NCI-H226 (cell line): ENCODE data around the gene SIRT5.

Experiments used
- DNase-seq: peaks from one replicate; pipeline ENCODE4 v3.0.0-alpha.2; 2015

SIRT5 gene

DNA sequence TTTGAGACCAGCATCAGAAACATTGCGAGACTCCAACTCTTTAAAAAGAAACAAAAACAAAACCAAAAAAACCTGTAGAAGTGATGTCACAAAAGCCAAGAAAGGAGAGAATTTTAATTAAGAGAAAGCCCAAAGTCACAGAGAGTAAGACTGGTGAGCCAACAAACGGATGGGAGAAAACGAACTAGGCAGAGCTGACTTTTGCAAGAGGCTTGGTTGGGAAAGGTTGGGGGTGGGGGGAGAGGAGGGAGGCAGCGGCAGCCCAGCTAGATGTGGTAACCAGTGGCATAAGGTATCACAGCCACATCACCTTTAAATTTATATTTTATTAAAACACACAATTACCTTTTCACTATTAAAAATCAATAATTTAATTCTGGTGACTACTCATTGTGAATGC is 64.2 kb downstream of the SIRT5 start:
- DNase-seq, result no peak

DNA sequence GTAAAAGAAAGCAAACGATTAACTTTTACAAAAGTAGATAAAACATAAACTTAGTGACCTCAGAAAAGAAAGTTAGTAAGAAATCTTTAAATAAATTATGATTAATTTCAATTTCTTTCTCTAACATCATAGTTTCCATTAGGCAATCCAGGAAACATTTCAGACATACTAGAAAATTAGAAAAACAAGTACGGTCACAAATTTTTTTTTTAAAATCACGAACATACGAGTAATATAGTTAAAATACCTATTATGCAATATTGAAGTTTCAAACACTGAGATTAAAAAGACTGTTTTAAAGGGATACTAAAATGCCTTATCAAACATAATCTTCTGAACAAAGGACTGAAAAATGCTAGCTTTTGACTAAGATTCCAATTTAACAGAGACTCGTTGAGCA is 66.9 kb downstream of the SIRT5 start:
- DNase-seq, result no peak

DNA sequence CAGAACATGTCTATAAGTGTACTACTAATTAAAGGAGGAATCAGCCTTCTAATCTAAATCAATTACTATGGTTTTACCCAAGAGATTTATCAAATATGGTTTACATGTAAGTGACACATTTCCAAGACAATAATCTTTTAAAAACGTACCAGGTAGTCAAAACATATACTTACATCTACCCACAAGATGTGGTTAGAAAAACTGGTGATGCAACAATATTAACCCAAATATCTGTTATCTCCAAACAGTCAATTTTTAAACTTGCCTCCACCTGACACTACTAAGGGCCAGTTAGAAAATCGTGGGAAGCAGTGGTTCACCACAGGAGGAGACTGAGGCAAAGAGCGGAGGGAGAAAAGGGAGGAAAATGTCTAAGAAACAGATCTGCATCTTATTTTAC is 68.7 kb downstream of the SIRT5 start:
- DNase-seq, result no peak

DNA sequence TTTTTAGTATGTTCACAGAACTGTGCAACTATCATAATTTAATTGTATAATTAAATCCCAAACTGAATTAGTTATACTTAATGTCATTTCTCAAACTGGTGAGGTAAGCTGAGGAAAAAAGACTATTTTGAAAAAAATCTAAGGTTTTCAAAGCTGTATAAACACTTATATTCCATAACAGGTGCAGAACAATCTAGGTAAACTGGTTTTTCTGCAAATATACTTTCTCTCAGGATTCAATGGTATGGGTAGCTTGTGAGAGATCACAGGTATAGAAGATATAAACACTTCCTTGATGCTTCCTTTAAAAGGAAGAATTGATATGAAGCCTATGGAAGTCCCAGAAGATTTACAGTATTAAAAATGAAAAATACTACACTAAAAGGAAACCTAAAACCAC is 74.4 kb downstream of the SIRT5 start:
- no peak for DNase-seq

DNA sequence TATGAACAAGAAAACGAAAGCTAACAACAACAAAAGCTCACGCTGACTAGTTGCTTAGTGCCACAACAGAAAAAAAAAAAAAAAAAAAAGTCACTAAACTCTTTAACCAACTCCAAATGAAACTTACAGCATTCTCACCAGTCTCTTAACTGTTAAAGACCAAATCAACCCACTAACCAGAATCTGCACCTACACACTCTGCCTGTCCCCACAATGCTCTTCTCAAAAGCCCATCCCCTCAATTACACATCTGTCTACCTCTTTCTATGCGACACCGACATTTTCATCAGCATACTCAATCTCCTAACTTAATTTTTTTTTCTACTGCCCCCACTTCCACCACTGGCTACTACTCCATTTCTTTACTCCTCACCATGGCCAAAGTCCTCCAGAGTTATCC is 75.0 kb downstream of the SIRT5 start:
- DNase-seq, result no peak

DNA sequence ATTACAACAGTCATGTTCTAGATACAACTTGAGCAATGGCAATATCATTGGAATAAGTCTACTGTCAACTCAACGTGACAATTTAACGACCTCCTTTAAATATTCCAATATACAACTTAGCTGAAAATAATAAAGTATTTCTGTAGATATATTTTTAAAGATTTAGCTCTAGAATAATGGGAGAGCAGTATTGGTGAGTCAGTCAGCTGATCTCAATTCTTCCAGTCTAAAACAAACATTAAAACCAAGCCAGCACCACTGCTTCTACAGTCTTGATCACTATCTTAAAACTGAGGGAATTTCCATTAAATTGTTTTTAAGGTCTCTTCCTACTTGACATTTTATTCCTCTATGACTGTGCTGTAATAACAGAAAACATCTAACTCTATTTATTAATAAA is 78.9 kb downstream of the SIRT5 start:
- no peak for DNase-seq

DNA sequence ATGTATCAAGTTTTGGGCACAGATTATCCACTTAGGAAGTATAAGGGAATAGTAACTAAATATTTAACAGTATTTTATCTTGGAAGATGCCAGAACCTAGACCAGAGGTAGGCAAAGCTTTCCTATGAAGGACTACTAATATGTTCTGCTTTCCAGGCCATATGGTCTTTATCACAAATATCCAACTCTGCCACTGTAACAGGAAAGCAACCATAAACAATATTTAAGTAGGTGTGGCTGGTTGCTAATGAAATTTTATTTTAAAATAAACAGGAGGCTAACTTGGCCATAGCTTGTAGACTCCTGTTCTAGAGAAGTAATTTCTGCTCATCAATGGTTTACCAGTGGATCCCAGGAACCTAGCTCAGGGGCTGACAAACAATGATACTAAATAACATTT is 80.1 kb downstream of the SIRT5 start:
- DNase-seq, result no peak

DNA sequence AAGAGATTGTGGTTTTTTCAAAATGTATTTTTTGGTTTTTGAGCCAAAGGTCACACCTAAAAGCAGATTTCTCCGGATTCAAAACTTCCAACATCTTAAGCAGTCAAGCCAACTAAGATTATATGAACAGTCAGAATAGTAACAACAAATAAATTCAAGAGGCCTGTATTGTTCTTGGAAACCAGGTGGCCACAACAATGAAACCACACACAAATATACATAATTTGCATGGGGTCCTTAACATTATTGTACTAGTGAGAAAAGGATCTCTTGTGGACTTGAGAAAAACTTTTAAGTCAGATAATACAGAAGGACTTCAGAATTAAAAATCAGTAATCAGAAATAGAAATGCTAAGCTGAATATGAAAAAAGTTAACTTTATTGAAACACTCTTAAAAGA is 81.3 kb downstream of the SIRT5 start:
- no peak for DNase-seq

DNA sequence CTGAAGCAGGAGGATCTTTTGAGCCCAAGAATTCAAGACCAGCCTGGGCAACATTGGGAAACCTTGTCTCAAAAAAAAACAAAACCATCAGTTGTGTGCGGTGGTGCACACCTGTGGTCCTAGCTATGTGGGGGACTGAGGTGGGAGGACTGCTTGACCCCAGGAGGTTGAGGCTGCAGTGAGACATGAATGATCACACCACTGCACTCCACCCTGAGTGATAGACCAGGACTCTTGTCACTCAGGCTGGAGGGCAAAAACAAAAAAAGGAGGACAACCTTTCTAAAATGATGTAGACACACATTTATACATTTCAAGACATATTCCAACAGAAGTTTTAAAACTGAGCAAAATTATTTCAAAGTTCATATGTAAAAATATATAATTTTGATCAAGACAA is 85.9 kb downstream of the SIRT5 start:
- no peak for DNase-seq

DNA sequence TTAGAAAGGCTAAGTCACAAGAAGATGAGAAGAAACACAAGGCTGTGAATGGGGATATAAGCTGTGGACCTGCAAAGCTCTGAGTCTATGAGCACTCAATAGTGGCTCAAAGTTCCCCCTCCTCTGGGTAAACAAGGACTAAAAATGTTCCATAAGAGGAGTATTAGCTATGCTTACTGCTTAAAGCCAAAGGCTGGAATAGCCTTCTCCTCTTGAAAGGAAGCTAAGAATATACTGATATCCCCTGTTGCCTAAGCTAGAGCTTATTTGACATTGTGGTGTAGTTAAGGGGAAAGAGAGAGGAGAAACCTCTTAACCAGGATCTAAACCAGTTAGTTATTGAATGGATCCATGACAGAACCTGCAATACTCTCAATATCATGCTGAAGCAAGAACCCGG is 86.5 kb downstream of the SIRT5 start:
- DNase-seq, result no peak

DNA sequence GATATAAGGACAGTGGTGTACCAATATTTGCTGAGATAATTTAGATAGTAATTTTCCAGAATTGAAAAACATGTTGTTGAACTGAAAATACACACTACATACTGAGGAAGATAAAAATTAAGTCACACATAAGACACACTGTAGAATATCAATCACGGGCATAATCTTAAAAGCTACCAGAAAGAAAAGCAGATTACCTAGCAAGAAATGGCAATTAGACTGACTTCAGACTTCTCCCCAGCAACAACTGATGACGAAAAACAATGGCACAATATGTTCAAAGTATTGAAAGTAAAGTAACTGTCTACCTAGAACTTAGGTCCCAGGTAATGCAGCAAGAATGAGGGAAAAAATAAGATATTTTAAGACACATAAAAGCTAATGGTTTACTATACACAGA is 87.2 kb downstream of the SIRT5 start:
- no peak for DNase-seq

DNA sequence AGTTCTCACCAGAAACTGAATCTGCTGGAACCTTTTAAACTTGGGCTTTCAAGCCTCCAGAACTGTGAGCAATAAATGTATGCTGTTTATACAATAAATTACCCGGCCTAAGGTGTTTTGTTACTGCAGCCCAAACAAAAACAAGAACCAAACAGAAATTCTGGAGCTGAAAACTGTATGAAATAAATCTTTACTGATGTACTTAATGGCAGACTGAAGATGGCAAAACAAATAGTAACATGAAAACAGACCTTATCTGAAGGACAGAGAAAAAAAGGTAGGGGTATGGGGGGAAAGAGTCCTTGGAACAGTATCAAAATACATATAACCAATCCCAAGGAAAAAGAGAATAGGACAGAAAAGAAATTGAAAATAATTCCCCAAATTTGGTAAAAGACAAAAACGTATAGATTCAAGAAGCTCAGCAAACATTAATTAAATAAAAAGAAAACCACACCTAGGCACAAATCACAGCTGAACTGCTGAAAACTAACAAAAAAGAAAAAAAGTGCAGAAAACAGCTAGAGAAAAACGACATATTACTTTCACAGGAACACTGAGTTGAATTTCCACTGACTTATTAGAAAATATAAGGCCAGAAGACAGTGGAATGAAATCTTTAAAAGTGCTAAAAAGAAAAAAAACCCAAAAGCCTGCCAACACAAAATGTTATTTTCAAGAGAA is 88.4 kb downstream of the SIRT5 start:
- no peak for DNase-seq

DNA sequence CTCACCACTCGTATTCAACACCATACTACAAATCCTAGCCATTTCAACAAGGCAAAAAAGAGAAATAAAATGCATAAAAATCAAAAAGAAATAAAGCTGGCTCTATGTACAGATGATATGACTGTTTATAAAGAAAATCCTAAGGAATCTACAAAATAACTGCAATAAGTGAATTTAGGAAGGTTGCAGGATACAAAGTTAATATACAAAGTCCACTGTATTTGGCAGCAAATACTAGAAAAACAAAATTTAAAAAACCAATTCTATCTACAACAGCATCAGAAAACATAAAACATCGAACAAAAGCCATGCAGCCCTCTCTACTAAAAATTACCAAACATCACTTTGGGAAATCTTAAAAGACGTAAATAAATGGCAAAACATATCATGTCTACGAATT is 89.6 kb downstream of the SIRT5 start:
- no peak for DNase-seq
